Neural progenitor cell (in vitro differentiated cells): ENCODE data around the gene IL1RL1. TPM values are rescaled to one million over a fixed set of nuclear protein-coding genes. Genes with fewer than 3 reads are reported as not detected.

ENCODE experiments used
- DNase-seq: peaks from one replicate; pipeline ENCODE4 v3.0.0-alpha.2; 2016; ENCODE audit warnings: low spot score
- H2AFZ ChIP-seq: fragments of 200-600 bp; sonication (generic); replicated peaks from 2 replicates; pipeline ENCODE4 v1.6.1; 2016; ENCODE audit warnings: antibody characterized with exemption
- H3F3A ChIP-seq: fragments of 200-600 bp; sonication (generic); 2 replicates; pipeline ENCODE4 v1.6.1; 2016; ENCODE audit warnings: antibody characterized with exemption, low read depth
- H3K27ac ChIP-seq: fragments of 200-600 bp; sonication (generic); 2 replicates; pipeline ENCODE4 v1.5.1; 2016; ENCODE audit warnings: mild to moderate bottlenecking
- H3K27me3 ChIP-seq: fragments of 200-600 bp; sonication (generic); 2 replicates; pipeline ENCODE4 v1.6.1; 2016; ENCODE audit warnings: mild to moderate bottlenecking, moderate library complexity
- H3K36me3 ChIP-seq: fragments of 200-600 bp; sonication (generic); 2 replicates; pipeline ENCODE4 v1.5.1; 2016
- H3K4me1 ChIP-seq: fragments of 200-600 bp; sonication (generic); 2 replicates; pipeline ENCODE4 v1.6.1; 2016; ENCODE audit warnings: mixed run types
- H3K4me2 ChIP-seq: fragments of 200-600 bp; sonication (generic); 2 replicates; pipeline ENCODE4 v1.6.1; 2016
- H3K4me3 ChIP-seq: fragments of 200-600 bp; sonication (generic); 2 replicates; pipeline ENCODE4 v1.5.1; 2016
- H3K79me2 ChIP-seq: fragments of 200-600 bp; sonication (generic); 2 replicates; pipeline ENCODE4 v1.6.1; 2016; ENCODE audit warnings: low read depth
- H3K9ac ChIP-seq: fragments of 200-600 bp; sonication (generic); 2 replicates; pipeline ENCODE4 v1.6.1; 2016
- H3K9me3 ChIP-seq: fragments of 200-600 bp; sonication (generic); 2 replicates; pipeline ENCODE4 v1.5.1; 2016; ENCODE audit warnings: low read depth
- H4K20me1 ChIP-seq: fragments of 200-600 bp; sonication (generic); 2 replicates; pipeline ENCODE4 v1.6.1; 2016; ENCODE audit warnings: low read depth
- H3K27ac Mint-ChIP-seq: 3 replicates; pipeline ENCODE4 v1.8.0; 2021; ENCODE audit warnings: mixed read lengths
- H3K27me3 Mint-ChIP-seq: 2 replicates; pipeline ENCODE4 v1.8.0; 2022; ENCODE audit warnings: low read depth, mild to moderate bottlenecking, inconsistent platforms, moderate library complexity, mixed read lengths; ENCODE audit not compliant: insufficient read depth
- H3K36me3 Mint-ChIP-seq: 3 replicates; pipeline ENCODE4 v1.8.0; 2021; ENCODE audit warnings: mixed read lengths
- H3K4me1 Mint-ChIP-seq: 3 replicates; pipeline ENCODE4 v1.8.0; 2021; ENCODE audit warnings: mixed read lengths
- H3K4me3 Mint-ChIP-seq: 3 replicates; pipeline ENCODE4 v1.8.0; 2021; ENCODE audit warnings: mild to moderate bottlenecking, moderate library complexity, mixed read lengths
- H3K9me3 Mint-ChIP-seq: 3 replicates; pipeline ENCODE4 v1.8.0; 2020; ENCODE audit warnings: mixed read lengths
- CTCF ChIP-seq: fragments of 200-600 bp; sonication (generic); IDR thresholded peaks from 2 replicates; pipeline ENCODE4 v1.5.1; 2017; ENCODE audit warnings: antibody characterized with exemption, mild to moderate bottlenecking
- EZH2 ChIP-seq: fragments of 200-600 bp; sonication (generic); IDR thresholded peaks from 2 replicates; pipeline ENCODE4 v1.6.1; 2017; ENCODE audit warnings: antibody characterized with exemption, mild to moderate bottlenecking, moderate library complexity
- EZH2phosphoT487 ChIP-seq: fragments of 200-600 bp; sonication (generic); IDR thresholded peaks from 2 replicates; pipeline ENCODE4 v1.6.1; 2017; ENCODE audit warnings: antibody characterized with exemption
- total RNA-seq: library from RNA; depleted of rRNA; stranded (reverse); fragments of >200 nt; gene quantifications from 2 replicates; pipeline ENCODE4 v1.2.3, GENCODE V29; 2015; ENCODE audit warnings: low replicate concordance

Gene IL1RL1
- total RNA-seq, result not detected in 2 replicates

DNA sequence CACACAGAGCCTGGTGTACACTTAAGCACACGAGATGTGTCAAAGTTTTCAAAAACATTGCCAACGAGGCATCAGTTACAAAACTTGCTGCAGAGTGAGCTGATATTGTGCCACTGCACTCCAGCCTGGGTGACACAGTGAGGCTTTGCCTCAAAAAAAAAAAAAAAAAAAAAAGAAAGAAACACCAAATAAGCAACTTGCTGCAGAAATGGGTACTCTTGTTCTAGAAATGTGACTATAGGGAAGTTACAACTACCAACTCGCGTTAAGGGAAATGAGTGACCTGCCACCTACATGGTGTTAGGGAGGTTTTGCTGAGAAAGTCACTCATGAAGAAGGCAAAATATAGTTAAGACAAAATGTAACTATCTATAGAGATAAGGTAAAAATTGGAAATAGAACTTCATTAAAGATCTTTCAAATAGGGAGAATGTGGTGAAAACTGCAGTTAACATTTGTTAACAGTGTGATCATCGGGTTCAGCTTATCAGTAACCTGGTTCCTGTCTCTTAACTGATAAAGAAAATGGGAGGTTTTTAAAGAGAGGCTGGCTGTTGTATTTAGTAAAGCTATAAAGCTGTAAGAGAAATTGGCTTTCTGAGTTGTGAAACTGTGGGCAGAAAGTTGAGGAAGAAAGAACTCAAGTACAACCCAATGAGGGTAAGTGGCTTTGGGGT lies at the start of gene IL1RL1:
Gene IL1RL1, plus strand, starts transcription at position 600 of the 677 bp plus-strand sequence. CDS start 26,702 bp downstream, outside the sequence.
- H3K4me2 ChIP-seq, result no peak within 1 kb of the TSS
- TF ChIP-seq EZH2phosphoT487 (no peak), EZH2 (no peak), CTCF (no peak)
- no peak within 1 kb of the TSS for H3K4me3 ChIP-seq
- no peaks in the 10 kb centered on the region for H3K36me3 ChIP-seq
- no peaks in the 10 kb centered on the region for H3K79me2 ChIP-seq
- no peaks in the 10 kb centered on the region for H3F3A ChIP-seq
- no peak within 1 kb of the TSS for H3K27ac ChIP-seq
- no peaks in the 10 kb centered on the region for H3K27me3 ChIP-seq
- no peaks in the 10 kb centered on the region for H3K9me3 Mint-ChIP-seq
- no peaks in the 10 kb centered on the region for H4K20me1 ChIP-seq
- no peak within 1 kb of the TSS for H2AFZ ChIP-seq
- no peak within 1 kb of the TSS for H3K4me3 Mint-ChIP-seq
- no peaks in the 10 kb centered on the region for H3K4me1 Mint-ChIP-seq
- H3K27ac Mint-ChIP-seq, result no peak within 1 kb of the TSS
- no peak within 1 kb of the TSS for H3K9ac ChIP-seq
- no peaks in the 10 kb centered on the region for H3K36me3 Mint-ChIP-seq
- peaks cover 2% of the 10 kb centered on the region for H3K27me3 Mint-ChIP-seq
- no peaks in the 10 kb centered on the region for H3K4me1 ChIP-seq
- no peak for DNase-seq
- no peaks in the 10 kb centered on the region for H3K9me3 ChIP-seq

DNA sequence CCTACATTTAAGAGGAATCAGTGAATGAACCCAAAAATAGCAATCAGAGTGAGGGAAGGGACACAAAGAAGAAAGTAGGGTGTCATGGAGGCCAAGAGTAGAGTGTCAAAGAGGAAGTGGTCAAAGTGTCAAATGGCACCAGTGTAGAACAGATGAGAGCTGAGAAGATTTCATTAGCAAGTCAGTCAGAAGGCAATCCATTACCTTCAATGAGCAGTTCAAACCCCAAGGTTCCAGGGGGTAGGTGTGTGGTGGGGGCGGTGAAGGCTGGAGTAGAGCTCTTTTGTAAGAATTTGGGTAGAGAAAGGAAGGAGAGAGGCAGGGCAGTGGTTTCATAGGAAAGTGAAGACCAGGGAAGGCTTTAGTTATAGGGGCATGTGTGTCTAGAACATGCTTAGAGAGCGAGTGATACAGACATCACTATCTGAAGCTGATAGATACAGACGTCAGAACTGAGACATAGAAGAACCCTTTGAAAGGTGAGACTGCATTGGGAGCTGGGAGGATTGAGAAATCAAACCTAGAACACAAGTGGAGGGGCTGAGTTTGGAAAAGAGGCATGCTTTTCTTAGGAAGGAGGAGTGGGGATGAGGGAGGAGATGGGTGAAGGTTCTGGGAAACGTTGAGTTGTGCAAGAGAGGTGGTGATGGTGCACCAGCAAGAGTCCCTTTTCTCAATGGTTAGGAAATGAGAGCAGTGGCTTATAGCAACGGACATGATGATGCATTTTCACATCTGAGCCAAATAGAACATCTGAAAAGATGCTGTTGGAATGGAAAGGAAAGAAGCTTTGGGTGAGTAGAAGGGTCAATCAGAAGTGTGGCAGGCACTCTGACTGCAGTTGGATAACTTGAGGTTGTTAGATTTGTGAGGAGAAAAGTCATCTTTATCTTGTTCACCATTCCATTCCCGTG lies 48.9 kb upstream of the IL1RL1 start:
- H3K36me3 Mint-ChIP-seq, result no peaks in the 10 kb centered on the region
- no peak for TF ChIP-seq EZH2phosphoT487
- TF ChIP-seq EZH2, result no peak

DNA sequence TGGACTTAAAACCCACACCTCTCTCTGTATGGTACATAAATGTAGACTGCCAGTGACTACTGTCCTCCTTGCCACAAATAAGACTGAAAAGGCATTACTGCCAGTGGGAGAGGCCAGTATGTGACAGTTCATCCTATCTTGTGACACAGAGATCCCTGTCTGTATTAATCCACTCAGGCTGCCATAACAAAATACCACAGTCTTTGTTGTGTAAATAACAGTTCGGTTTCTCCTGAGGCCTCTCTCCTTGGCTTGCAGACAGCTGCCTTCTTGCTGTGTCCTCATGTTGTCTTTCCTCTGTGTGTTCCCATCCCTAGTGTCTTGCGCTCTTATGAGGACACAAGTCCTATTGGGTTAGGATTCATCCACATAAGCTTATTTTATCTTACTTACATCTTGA lies 46.4 kb upstream of the IL1RL1 start:
- Histone ChIP-seq H2AFZ (no peak overlapping the region), H3K79me2 (no peaks in the 10 kb centered on the region), H3K27me3 (no peaks in the 10 kb centered on the region), H3K9ac (no peak overlapping the region), H4K20me1 (no peaks in the 10 kb centered on the region), H3F3A (no peaks in the 10 kb centered on the region), H3K36me3 (no peaks in the 10 kb centered on the region), H3K4me3 (no peak overlapping the region), H3K9me3 (no peaks in the 10 kb centered on the region), H3K4me2 (no peak overlapping the region), H3K4me1 (no peaks in the 10 kb centered on the region), H3K27ac (no peak overlapping the region)
- Mint-ChIP-seq H3K27me3 (peaks cover 7% of the 10 kb centered on the region), H3K4me3 (no peak overlapping the region), H3K9me3 (no peaks in the 10 kb centered on the region), H3K27ac (no peak overlapping the region), H3K4me1 (no peaks in the 10 kb centered on the region), H3K36me3 (no peaks in the 10 kb centered on the region)
- DNase-seq, result no peak
- no peak for TF ChIP-seq EZH2phosphoT487
- no peak for TF ChIP-seq EZH2
- no peak for TF ChIP-seq CTCF

More for the DNA sequence above, 48.9 kb upstream of the IL1RL1 start:
- Mint-ChIP-seq H3K4me1 (no peaks in the 10 kb centered on the region), H3K27ac (no peak overlapping the region), H3K9me3 (no peaks in the 10 kb centered on the region), H3K27me3 (peaks cover 3% of the 10 kb centered on the region), H3K4me3 (no peak overlapping the region)
- H4K20me1 ChIP-seq, result no peaks in the 10 kb centered on the region
- H3F3A ChIP-seq, result no peaks in the 10 kb centered on the region
- no peaks in the 10 kb centered on the region for H3K4me1 ChIP-seq
- no peak overlapping the region for H3K4me2 ChIP-seq
- no peaks in the 10 kb centered on the region for H3K36me3 ChIP-seq
- H3K27ac ChIP-seq, result no peak overlapping the region
- H3K27me3 ChIP-seq, result no peaks in the 10 kb centered on the region
- DNase-seq, result no peak
- no peaks in the 10 kb centered on the region for H3K79me2 ChIP-seq
- no peak overlapping the region for H3K9ac ChIP-seq
- H3K4me3 ChIP-seq, result no peak overlapping the region
- no peak overlapping the region for H2AFZ ChIP-seq
- H3K9me3 ChIP-seq, result no peaks in the 10 kb centered on the region
